Ishikawa (cell line): ENCODE results near the gene TRPM3.

Experiments
- CEBPB ChIP-seq: IDR thresholded peaks from 2 replicates; pipeline ENCODE4 v1.6.1; 2012
- CREB1 ChIP-seq: IDR thresholded peaks from 2 replicates; pipeline ENCODE4 v1.6.1; 2012; ENCODE audit warnings: low read depth
- EGR1 ChIP-seq: IDR thresholded peaks from 2 replicates; pipeline ENCODE4 v1.6.1; 2012
- EP300 ChIP-seq: IDR thresholded peaks from 2 replicates; pipeline ENCODE4 v1.6.1; 2012; ENCODE audit warnings: borderline replicate concordance
- FOXM1 ChIP-seq: IDR thresholded peaks from 2 replicates; pipeline ENCODE4 v1.6.1; 2012; ENCODE audit warnings: low read depth, borderline replicate concordance
- NFIC ChIP-seq: IDR thresholded peaks from 2 replicates; pipeline ENCODE4 v1.6.1; 2012
- RAD21 ChIP-seq: IDR thresholded peaks from 2 replicates; pipeline ENCODE4 v1.6.1; 2012; ENCODE audit warnings: low read depth
- TAF1 ChIP-seq: IDR thresholded peaks from 2 replicates; pipeline ENCODE4 v1.6.1; 2012; ENCODE audit warnings: low read depth, mild to moderate bottlenecking
- TCF12 ChIP-seq: IDR thresholded peaks from 2 replicates; pipeline ENCODE4 v1.6.1; 2012; ENCODE audit warnings: low read depth
- TEAD4 ChIP-seq: IDR thresholded peaks from 2 replicates; pipeline ENCODE4 v1.6.1; 2012
- YY1 ChIP-seq: IDR thresholded peaks from 2 replicates; pipeline ENCODE4 v1.6.1; 2012; ENCODE audit warnings: low read depth
- ZBTB7A ChIP-seq: IDR thresholded peaks from 2 replicates; pipeline ENCODE4 v1.6.1; 2012; ENCODE audit warnings: low read depth
- TF ChIP-seq, protein P1 (sequence below): IDR thresholded peaks from 2 replicates; pipeline ENCODE4 v1.6.1; 2012; ENCODE audit warnings: low read depth, mild to moderate bottlenecking
- TF ChIP-seq, protein P2 (sequence below): IDR thresholded peaks from 2 replicates; pipeline ENCODE4 v1.6.1; 2012
- TF ChIP-seq, protein P3 (sequence below): IDR thresholded peaks from 2 replicates; pipeline ENCODE4 v1.6.1; 2012

The TRPM3 gene

DNA sequence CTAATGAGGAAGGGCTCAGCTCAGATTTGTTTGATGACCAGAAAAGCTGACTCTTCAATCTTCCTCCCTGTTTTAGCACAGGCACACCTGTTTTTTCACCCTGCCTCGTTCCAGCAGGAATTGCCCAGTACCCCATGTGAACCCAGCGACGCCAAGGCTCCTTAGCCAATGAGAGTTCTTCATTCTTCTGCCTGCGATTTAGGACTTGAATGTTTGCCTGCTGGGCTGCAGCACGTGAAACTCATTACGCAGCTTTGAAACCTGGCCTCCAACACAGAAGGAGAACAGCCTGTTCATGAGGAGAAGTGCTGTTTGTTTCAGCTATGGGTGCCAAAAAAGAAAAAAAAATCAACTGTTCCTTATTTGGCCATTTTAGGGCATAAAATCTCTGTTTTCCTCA lies 315.5 kb downstream of the TRPM3 start:
- TF ChIP-seq, protein P1, sequence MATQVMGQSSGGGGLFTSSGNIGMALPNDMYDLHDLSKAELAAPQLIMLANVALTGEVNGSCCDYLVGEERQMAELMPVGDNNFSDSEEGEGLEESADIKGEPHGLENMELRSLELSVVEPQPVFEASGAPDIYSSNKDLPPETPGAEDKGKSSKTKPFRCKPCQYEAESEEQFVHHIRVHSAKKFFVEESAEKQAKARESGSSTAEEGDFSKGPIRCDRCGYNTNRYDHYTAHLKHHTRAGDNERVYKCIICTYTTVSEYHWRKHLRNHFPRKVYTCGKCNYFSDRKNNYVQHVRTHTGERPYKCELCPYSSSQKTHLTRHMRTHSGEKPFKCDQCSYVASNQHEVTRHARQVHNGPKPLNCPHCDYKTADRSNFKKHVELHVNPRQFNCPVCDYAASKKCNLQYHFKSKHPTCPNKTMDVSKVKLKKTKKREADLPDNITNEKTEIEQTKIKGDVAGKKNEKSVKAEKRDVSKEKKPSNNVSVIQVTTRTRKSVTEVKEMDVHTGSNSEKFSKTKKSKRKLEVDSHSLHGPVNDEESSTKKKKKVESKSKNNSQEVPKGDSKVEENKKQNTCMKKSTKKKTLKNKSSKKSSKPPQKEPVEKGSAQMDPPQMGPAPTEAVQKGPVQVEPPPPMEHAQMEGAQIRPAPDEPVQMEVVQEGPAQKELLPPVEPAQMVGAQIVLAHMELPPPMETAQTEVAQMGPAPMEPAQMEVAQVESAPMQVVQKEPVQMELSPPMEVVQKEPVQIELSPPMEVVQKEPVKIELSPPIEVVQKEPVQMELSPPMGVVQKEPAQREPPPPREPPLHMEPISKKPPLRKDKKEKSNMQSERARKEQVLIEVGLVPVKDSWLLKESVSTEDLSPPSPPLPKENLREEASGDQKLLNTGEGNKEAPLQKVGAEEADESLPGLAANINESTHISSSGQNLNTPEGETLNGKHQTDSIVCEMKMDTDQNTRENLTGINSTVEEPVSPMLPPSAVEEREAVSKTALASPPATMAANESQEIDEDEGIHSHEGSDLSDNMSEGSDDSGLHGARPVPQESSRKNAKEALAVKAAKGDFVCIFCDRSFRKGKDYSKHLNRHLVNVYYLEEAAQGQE, result no peak
- TF ChIP-seq, protein P2, sequence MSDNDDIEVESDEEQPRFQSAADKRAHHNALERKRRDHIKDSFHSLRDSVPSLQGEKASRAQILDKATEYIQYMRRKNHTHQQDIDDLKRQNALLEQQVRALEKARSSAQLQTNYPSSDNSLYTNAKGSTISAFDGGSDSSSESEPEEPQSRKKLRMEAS, result no peak
- TF ChIP-seq EP300, result no peak
- TF ChIP-seq TEAD4, result no peak
- no peak for TF ChIP-seq FOXM1
- no peak for TF ChIP-seq RAD21
- TF ChIP-seq CREB1, result no peak

DNA sequence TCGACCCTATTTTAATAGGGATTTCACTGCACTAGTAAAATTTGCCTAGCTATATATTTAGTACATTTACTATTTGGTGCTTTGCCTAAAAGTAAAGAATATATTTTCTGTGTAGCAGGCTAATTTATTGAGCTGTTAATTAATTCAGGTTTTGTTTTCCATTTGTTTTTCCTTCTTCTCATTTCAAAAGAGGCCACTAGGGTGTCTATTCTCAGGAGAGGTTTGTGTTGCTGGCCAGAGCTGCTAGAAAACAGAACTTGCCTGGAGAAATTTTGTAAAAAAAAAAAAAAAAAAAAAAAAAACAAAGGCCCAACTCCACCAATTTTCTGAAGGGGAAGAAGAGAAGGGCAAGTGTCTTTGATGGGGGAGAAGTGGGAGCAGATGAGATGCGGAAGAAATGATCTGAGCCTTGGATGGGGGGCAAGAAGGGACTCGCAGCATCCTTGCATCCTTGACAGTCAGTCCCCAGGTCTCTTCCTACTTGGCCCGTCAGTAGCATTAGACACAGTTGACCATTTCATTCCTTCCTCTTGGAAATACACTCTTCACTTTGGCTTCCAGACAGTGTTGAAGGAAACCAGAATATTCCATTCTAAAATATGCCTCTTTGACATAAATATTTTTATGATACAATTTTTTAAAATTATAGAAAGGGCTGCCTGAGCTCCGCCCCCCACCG lies 318.5 kb downstream of the TRPM3 start:
- no peak for TF ChIP-seq NFIC
- TF ChIP-seq EGR1, result no peak

DNA sequence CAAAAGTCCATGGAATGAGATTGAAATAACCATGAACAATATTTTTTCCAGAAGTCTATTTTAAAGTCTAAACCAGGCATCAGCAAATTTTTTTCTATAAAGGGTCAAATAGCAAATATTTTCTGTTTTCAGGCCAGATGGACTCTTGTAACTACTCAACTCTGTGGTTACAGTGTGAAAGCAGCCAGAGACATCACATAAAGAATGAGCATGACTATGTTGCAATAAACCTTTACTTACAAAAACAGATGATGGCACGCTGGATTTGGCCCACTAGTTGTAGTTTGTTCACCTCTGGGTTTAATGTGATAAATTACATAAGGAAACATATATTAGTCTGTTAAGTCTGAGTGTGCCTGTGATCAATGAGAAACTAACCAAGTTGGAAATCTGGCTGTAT lies 319.2 kb downstream of the TRPM3 start:
- TF ChIP-seq NFIC (no peak), CEBPB (no peak), EGR1 (no peak), TAF1 (no peak), CREB1 (no peak), TCF12 (no peak), ZBTB7A (no peak), EP300 (no peak), RAD21 (no peak), YY1 (no peak)
- TF ChIP-seq, protein P3, sequence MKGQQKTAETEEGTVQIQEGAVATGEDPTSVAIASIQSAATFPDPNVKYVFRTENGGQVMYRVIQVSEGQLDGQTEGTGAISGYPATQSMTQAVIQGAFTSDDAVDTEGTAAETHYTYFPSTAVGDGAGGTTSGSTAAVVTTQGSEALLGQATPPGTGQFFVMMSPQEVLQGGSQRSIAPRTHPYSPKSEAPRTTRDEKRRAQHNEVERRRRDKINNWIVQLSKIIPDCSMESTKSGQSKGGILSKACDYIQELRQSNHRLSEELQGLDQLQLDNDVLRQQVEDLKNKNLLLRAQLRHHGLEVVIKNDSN, result no peak
- TF ChIP-seq, protein P1, result no peak
- TF ChIP-seq, protein P2, result no peak

DNA sequence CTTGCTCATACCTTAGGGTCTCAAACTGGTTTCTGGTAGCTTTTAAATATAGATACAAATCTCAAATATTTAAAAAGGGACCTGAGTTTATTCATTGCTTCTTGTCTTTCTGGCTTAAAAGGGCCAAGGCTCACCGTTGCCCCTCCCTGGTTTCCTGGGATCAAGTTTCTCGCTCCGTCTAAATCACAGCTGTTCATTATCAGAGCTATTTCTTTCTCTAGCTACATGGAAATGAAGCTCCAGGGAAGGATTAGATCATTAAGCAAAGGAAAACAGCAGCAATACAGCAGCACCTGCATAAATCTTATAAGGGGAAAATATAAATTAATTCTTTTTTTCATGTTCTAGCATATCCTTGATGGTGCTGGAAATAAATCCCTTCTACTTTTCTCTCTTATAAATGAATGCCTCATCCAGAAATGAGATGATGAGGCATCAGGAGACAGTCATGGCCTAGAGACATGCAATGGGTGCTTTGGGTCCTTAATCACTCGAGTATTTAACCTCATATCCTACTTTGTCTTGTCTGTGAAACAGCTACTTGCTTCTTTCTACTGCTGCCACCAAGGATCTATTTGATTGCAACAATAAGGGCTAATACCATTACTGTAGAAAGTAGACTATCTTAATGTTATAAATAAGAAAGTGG lies 320.1 kb downstream of the TRPM3 start:
- TF ChIP-seq TEAD4 (no peak), CEBPB (no peak), EGR1 (no peak), TCF12 (no peak), CREB1 (no peak), NFIC (no peak), RAD21 (no peak), YY1 (no peak), ZBTB7A (no peak), EP300 (no peak)
- TF ChIP-seq, protein P1, result no peak
- TF ChIP-seq, protein P3, result no peak
- TF ChIP-seq, protein P2, result no peak

DNA sequence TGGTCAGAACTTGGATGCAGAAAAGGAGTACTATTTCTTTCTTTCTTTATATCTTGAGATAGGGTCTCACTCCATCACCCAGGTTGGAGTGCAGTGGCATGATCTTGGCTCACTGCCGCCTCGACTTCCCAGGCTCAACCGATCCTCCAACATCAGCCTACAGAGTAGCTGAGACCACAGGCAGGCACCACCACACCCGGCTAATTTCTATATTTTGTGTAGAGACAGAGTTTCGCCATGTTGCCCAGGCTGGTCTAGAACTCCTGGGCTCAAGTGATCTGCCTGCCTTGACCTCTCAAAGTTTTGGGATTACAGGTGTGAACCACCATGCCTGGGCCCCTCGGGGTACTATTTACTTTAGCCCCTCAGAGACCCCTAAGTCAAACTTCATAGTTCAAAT lies 323.4 kb downstream of the TRPM3 start:
- TF ChIP-seq CREB1, result no peak
- no peak for TF ChIP-seq TEAD4
